Posterior cingulate gyrus (tissue), 11 donors: ENCODE results near the gene STK32C.
A peak's percentile ranks its signal among the peaks of the same experiment; 100 is the strongest.
"Not testable (repeated sequence)": the region's sequence is repeated elsewhere in the genome, so short reads cannot be mapped to it uniquely, and the experiment has no call there.

Experiments
- DNase-seq, 10 donors: peaks; one replicate each; pipeline versions ENCODE4 v3.0.0 to v3.0.0-alpha.2; 2020 to 2021; ENCODE audit warnings: mixed read lengths in 3 of 10
- intact Hi-C: fragments of 100-400 bp; cut with DNase I; formaldehyde crosslinking; loops from one replicate; pipeline ENCODE4 v1.15.1; 2023

STK32C gene

GRCh38 chr10:132167041-132167674, 140.6 kb downstream of the STK32C start:
- DNase-seq = peak in 5 of 10 donors; percentile 8 to 77 (median 59)
- intact Hi-C loops = no loop called here

DNA sequence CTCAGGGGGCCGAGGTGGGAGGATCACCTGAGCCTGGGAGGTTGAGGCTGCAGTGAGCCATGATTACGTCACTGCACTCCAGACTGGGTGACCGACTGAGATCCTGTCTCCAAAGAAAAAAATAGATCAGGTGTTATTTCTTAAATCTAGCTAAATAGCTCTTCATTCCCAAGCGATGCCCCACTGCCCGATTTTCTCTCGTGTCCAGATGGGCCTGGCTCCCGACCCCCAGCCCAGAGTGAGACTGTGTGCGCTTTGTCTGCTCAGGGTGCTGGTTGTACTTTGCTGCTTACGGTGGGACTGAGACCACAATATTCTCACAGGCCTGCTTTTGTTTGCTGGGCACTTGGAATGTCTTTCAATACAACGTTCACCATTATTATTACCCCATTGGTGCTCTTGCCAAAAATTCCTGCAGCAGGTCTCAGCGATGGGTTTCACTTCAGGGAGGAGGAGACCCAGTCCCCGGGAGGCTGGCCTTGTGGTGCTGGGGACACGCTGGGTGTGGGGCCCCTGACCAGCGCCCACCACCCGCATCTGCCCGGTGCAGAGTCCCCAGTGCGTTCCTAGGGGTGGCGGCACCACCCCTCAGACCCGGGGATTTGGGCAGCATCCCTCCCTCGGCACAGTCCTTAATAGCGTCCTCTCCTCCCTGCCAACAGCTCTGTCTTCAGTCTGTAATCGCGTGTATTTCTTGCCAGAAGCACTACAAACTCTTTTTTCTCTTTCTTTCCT, 141.4 kb downstream of the STK32C start:
- peak in 5 of 10 donors; percentile 5 to 75 (median 47) for DNase-seq
- intact Hi-C loops = no loop called here

GRCh38 chr10:132165416-132165980, 142.3 kb downstream of the STK32C start:
- intact Hi-C loops = no loop called here

DNA sequence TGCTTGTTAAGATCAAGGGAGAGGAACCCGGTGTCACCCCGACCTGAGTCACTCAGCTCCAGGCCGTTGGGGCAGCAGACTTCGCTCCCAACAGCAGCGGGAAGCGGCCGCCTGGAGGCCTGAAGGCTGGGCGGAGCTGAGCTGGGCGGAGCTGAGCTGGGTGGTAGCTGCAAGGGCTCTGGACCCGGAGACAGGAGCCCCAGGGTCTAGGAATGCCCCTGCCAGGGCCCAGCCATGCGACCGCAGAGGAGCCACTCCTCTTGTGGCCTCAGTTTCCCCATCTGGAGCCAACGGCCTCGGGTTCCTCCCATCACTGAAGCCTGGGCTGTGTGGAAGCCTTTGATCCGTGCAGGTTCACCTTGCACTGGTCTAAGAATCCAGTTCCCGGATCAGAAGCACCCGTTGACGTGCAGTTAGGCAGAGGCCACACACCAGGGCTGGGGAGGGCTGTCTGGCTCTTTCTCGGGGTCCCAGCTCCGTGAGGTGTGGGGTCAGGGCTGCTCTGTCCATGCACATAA, 142.9 kb downstream of the STK32C start:
- peak in 5 of 10 donors; percentile 8 to 84 (median 67) for DNase-seq
- intact Hi-C loops = no loop called here

More at GRCh38 chr10:132165416-132165980, 142.3 kb downstream of the STK32C start:
- DNase-seq = peak in 5 of 10 donors; percentile 4 to 78 (median 53)

DNA sequence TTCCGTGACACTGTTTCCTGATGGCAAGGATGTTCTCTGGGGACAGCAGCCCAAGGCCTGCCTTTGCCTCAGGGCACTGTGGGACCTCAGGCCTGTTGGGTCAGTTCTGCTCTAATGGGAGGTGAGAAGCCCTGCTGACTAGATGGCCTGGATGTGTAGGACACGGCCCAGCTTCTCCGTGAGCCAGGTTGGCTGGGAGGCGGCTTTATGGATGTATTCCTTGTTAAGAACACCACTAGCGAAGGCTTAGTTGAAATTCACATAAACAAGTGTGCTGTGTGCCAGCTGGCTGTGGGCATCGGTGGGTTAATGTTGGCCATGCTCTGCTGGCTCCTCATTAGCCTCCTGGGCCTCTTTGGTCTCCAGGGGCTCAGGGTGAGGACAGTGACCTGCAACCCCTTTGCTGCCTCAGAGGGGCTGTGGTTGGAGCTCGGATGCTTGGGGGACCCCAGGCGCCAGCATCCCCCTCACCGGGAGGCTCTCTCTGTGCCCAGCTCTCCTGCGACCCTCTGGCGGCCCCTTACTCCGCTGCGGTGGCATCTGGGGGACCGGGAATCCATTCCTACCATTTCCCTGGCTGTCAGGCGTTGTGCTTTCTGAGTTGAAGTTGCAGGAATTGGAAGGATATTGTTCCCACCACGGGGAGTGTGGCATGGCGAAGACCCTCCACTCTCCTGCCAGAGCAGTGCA, 143.8 kb downstream of the STK32C start:
- DNase-seq = peak in 4 of 10 donors; percentile 22 to 58 (median 48)
- intact Hi-C loops = no loop called here

- intact Hi-C loops = no loop called here
These were observed 144.4 kb downstream of the STK32C start for GRCh38 chr10:132163278-132163765.

DNA sequence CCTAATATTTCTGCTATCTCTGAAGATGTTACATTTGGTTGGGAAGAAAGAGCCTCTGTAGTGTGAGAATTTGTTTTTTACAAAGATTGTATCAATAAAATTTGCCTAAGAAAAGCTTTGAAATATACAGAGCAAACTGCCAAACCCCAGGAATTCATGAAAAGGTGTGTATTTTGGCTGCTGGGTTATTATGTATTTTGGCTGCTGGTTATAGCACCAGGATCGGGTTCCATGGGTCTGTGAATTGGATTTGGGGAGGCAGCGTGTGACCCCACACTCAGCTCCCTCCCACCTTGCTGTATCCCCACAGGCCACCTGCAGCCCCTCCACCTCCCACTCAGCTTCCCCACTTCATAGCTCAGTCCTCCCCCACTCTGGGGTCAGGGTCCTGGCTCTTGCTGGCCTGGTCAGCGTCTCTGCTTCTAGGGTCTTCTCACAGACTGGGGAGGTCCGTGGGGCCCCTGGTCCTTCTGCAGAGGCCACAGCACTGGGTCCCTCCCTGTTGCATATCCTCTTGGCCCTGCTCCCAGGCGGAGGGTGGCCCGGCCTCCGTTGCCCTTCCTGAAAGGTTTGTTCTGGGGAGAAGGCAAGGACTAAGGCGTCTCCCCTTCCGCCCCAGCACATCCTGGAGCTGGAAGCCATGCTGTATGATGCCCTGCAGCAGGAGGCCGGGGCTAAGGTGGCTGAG, 145.0 kb downstream of the STK32C start:
- DNase-seq = peak in 3 of 10 donors; percentile 4 to 54 (median 21)
- intact Hi-C loops = no loop called here

More at GRCh38 chr10:132163278-132163765, 144.4 kb downstream of the STK32C start:
- DNase-seq = peak in 4 of 10 donors; percentile 19 to 84 (median 69)

DNA sequence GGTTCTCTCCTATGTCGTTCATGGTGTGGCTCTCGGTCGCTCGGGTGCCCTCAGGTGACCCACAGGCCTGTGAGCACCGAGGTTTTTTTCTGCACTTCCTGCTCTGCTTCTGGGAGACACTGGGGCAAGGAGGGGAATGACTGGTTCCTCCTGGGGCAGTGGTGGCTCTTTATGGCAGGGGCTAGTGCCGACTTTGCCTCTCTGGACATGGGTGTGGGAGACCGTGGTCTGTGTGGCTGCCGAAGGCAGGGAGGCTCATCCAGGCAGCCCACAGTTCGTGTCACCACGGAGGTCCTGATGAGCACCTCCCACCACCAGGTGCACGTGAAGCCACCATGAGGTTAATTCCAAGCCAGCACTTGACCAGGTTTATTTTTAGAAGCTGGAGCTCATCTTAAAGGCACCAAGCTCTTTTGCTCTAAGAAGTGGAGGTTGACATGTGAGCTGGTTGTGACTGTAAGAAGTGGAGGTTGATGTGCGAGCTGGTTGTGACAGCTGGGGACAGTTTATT, 145.7 kb downstream of the STK32C start:
- peak in 5 of 10 donors; percentile 6 to 72 (median 63) for DNase-seq
- intact Hi-C loops = no loop called here

DNA sequence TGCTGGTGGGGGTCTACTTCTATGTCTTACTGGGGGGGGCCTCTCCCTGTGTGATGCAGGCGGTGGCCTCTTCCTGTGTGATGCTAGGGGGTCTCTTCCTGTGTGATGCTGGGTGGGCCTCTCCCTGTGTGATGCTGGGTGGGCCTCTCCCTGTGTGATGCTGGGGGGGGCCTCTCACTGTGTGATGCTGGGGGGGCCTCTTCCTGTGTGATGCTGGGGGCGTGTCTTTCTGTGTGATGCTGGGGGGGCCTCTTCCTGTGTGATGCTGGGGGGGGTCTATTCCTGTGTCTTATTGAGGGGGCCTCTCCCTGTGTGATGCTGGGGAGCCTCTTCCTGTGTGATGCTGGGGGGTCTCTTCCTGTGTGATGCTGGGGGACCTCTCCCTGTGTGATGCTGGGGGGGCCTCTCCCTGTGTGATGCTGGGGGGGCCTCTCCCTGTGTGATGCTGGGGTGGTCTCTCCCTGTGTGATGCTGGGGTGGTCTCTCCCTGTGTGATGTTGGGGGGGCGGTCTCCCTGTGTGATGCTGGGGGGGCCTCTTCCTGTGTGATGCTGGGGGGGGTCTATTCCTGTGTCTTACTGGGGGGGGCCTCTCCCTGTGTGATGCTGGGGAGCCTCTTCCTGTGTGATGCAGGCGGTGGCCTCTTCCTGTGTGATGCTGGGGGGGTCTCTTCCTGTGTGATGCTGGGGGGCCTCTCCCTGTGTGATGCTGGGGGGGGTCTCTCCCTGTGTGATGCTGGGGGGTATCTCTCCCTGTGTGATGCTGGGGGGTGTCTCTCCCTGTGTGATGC, 146.7 kb downstream of the STK32C start:
- peak in 1 of 10 donors; percentile 8 for DNase-seq
- intact Hi-C loops = not testable (repeated sequence)

DNA sequence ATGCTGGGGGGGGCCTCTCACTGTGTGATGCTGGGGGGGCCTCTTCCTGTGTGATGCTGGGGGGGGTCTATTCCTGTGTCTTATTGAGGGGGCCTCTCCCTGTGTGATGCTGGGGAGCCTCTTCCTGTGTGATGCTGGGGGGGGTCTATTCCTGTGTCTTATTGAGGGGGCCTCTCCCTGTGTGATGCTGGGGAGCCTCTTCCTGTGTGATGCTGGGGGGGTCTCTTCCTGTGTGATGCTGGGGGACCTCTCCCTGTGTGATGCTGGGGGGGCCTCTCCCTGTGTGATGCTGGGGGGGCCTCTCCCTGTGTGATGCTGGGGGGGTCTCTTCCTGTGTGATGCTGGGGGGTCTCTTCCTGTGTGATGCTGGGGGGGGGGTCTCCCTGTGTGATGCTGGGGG, 147.5 kb downstream of the STK32C start:
- DNase-seq, intact Hi-C loops: not testable (repeated sequence)

DNA sequence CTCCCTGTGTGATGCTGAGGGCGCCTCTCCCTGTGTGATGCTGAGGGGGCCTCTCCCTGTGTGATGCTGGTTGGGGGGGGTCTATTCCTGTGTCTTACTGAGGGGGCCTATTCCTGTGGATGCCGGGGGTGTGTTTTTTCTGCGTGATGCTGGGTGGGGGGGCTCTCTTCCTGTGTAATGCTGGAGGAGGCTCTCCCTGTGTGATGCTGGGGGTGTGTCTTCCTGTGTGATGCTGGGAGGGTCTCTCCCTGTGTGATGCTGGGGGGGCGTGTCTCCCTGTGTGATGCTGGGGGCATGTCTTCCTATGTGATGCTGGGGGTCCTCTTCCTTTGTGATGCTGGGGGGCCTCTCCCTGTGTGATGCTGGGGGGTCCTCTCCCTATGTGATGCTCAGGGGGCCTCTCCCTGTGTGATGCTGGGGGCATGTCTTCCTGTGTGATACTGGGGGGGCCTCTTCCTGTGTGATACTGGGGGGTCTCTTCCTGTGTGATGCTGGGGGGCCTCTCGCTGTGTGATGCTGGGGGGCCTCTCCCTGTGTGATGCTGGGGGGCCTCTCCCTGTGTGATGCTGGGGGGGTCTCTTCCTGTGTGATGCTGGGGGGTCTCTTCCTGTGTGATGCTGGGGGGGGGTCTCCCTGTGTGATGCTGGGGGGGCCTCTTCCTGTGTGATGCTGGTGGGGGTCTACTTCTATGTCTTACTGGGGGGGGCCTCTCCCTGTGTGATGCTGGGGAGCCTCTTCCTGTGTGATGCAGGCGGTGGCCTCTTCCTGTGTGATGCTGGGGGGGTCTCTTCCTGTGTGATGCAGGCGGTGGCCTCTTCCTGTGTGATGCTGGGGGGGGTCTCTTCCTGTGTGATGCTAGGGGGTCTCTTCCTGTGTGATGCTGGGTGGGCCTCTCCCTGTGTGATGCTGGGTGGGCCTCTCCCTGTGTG, 148.2 kb downstream of the STK32C start:
- DNase-seq = peak in 4 of 10 donors; percentile 1 to 41 (median 22)
- intact Hi-C loops = not testable (repeated sequence)

DNA sequence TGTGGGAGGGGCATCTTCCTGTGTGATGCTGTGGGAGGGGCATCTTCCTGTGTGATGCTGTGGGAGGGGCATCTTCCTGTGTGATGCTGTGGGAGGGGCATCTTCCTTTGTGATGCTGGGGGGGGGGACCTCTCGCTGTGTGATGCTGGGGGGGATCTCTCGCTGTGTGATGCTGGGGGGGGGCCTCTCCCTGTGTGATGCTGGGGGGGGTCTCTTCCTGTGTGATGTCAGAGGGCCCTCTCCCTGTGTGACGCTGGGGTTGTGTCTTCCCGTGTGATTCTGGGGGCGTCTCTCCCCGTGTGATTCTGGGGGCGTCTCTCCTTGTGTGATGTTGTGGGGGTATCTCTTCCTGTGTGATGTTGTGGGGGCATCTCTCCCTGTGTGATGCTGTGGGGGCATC, 148.9 kb downstream of the STK32C start:
- intact Hi-C loops = no loop called here
- peak in 1 of 10 donors; percentile 24 for DNase-seq

- intact Hi-C loops = no loop called here
- peak in 5 of 10 donors; percentile 2 to 65 (median 25) for DNase-seq
These were observed 149.5 kb downstream of the STK32C start for GRCh38 chr10:132158122-132158741.
